HG02678 (cell line): Measurements from ENCODE around the gene RNF220.
A peak's percentile ranks its signal among the peaks of the same experiment; 100 is the strongest.

Experiments used
- ATAC-seq: cut with Tn5 transposase; IDR thresholded peaks from one replicate; pipeline ENCODE4 v1.9.1; 2021; ENCODE audit warnings: mild to moderate bottlenecking, moderate library complexity; ENCODE audit not compliant: unreplicated experiment

RNF220 gene

GRCh38 chr1:44575396-44575795, 170.3 kb downstream of the RNF220 start:
- ATAC-seq, result no peak

- no peak for ATAC-seq
Observed at GRCh38 chr1:44576456-44577150, 171.5 kb downstream of the RNF220 start.

- ATAC-seq, result no peak
Observed at GRCh38 chr1:44581205-44581604, 176.2 kb downstream of the RNF220 start.

- ATAC-seq, result no peak
Observed at GRCh38 chr1:44584167-44584566, 179.1 kb downstream of the RNF220 start.

GRCh38 chr1:44585315-44585920, 180.4 kb downstream of the RNF220 start:
- no peak for ATAC-seq

- no peak for ATAC-seq
Observed at GRCh38 chr1:44587796-44588460, 182.9 kb downstream of the RNF220 start.

- ATAC-seq, result no peak
Observed at GRCh38 chr1:44588551-44589210, 183.6 kb downstream of the RNF220 start.

GRCh38 chr1:44590475-44590874, 185.4 kb downstream of the RNF220 start:
- ATAC-seq, result no peak

GRCh38 chr1:44591381-44591780, 186.3 kb downstream of the RNF220 start:
- no peak for ATAC-seq

- no peak for ATAC-seq
Observed at GRCh38 chr1:44592208-44593145, 187.4 kb downstream of the RNF220 start.

GRCh38 chr1:44594353-44594752, 189.3 kb downstream of the RNF220 start:
- ATAC-seq, result no peak

GRCh38 chr1:44594871-44595735, 190.0 kb downstream of the RNF220 start:
- ATAC-seq, result peak; percentile 57

GRCh38 chr1:44596511-44596910, 191.5 kb downstream of the RNF220 start:
- no peak for ATAC-seq

- ATAC-seq, result no peak
Observed at GRCh38 chr1:44598167-44598566, 193.1 kb downstream of the RNF220 start.

GRCh38 chr1:44602634-44603628, 197.9 kb downstream of the RNF220 start:
- no peak for ATAC-seq

- ATAC-seq, result no peak
Observed at GRCh38 chr1:44603718-44604117, 198.7 kb downstream of the RNF220 start.

- ATAC-seq, result no peak
Observed at GRCh38 chr1:44604157-44604955, 199.3 kb downstream of the RNF220 start.
